Neural cell (in vitro differentiated cells): Measurements from ENCODE around the gene SLC5A9. TPM values are rescaled to one million over a fixed set of nuclear protein-coding genes. Genes with fewer than 3 reads are reported as not detected.

Experiments
- H2AFZ ChIP-seq: fragments of 200-600, 300-800 bp; sonication (generic), shearing (Covaris generic); 2 replicates; pipeline ENCODE4 v1.6.0; 2014; ENCODE audit warnings: low read depth, mild to moderate bottlenecking, antibody characterized with exemption, low read length, moderate library complexity
- H3F3A ChIP-seq: fragments of 200-600 bp; shearing (Covaris generic); 2 replicates; pipeline ENCODE4 v1.6.1; 2016; ENCODE audit warnings: mild to moderate bottlenecking, moderate library complexity, mixed read lengths, antibody characterized with exemption, low read length; ENCODE audit not compliant: insufficient read depth, poor library complexity, severe bottlenecking
- H3K27ac ChIP-seq: fragments of 200-600, 300-800 bp; sonication (generic), shearing (Covaris generic); 2 replicates; pipeline ENCODE4 v1.5.1; 2014; ENCODE audit warnings: mild to moderate bottlenecking, low read length, moderate library complexity
- H3K27me3 ChIP-seq: fragments of 300-800, 200-600 bp; sonication (generic), shearing (Covaris generic); 2 replicates; pipeline ENCODE4 v1.6.0; 2014; ENCODE audit warnings: mild to moderate bottlenecking, low read depth, low read length, moderate library complexity; ENCODE audit not compliant: insufficient read depth
- H3K36me3 ChIP-seq: fragments of 300-800, 200-600 bp; sonication (generic), shearing (Covaris generic); 2 replicates; pipeline ENCODE4 v1.5.1; 2014; ENCODE audit warnings: mild to moderate bottlenecking, antibody characterized with exemption, low read length, moderate library complexity; ENCODE audit not compliant: insufficient read depth
- H3K4me2 ChIP-seq: fragments of 300-800, 200-600 bp; sonication (generic), shearing (Covaris generic); 2 replicates; pipeline ENCODE4 v1.6.0; 2014; ENCODE audit warnings: mild to moderate bottlenecking, low read length
- H3K4me3 ChIP-seq: fragments of 300-800, 200-600 bp; sonication (generic), shearing (Covaris generic); 2 replicates; pipeline ENCODE4 v1.5.1; 2014; ENCODE audit warnings: mild to moderate bottlenecking, low read length, moderate library complexity
- H3K79me2 ChIP-seq: fragments of 200-600 bp; shearing (Covaris generic); replicated peaks from 2 replicates; pipeline ENCODE4 v1.6.0; 2014; ENCODE audit warnings: mild to moderate bottlenecking, low read length, moderate library complexity; ENCODE audit not compliant: insufficient read depth
- H3K9ac ChIP-seq: fragments of 300-800, 200-600 bp; sonication (generic), shearing (Covaris generic); 2 replicates; pipeline ENCODE4 v1.6.1; 2016; ENCODE audit warnings: mild to moderate bottlenecking, low read length, mixed read lengths
- H3K9me2 ChIP-seq: fragments of 200-600 bp; shearing (Covaris generic); 2 replicates; pipeline ENCODE4 v1.6.1; 2016; ENCODE audit warnings: mild to moderate bottlenecking, low read length, mixed read lengths; ENCODE audit not compliant: insufficient read depth
- H3K9me3 ChIP-seq: fragments of 200-600, 300-800 bp; sonication (generic), shearing (Covaris generic); 2 replicates; pipeline ENCODE4 v1.6.1; 2016; ENCODE audit warnings: mild to moderate bottlenecking, mixed run types, low read length, moderate library complexity, mixed read lengths
- H4K20me1 ChIP-seq: fragments of 200-600 bp; shearing (Covaris generic); 2 replicates; pipeline ENCODE4 v1.6.1; 2016; ENCODE audit warnings: mild to moderate bottlenecking, mixed run types; ENCODE audit not compliant: insufficient read depth
- CTCF ChIP-seq: fragments of 450-650 bp; IDR thresholded peaks from 2 replicates; pipeline ENCODE4 v1.5.1; 2014; ENCODE audit warnings: antibody characterized with exemption, mild to moderate bottlenecking, moderate library complexity; ENCODE audit not compliant: poor library complexity, severe bottlenecking
- EP300 ChIP-seq: fragments of 450-650 bp; conservative IDR thresholded peaks from 2 replicates; pipeline ENCODE4 v1.6.1; 2014; ENCODE audit warnings: antibody characterized with exemption, mild to moderate bottlenecking, moderate library complexity; ENCODE audit not compliant: poor library complexity, severe bottlenecking
- EZH2 ChIP-seq: fragments of 200-600, 300-800 bp; shearing (Covaris generic), sonication (generic); IDR thresholded peaks from 2 replicates; pipeline ENCODE4 v1.6.1; 2014; ENCODE audit warnings: antibody characterized with exemption, low read length, borderline replicate concordance, mild to moderate bottlenecking; ENCODE audit not compliant: insufficient read depth, poor library complexity, severe bottlenecking
- MXI1 ChIP-seq: fragments of 450-650 bp; conservative IDR thresholded peaks from 2 replicates; pipeline ENCODE4 v1.6.1; 2014; ENCODE audit warnings: antibody characterized with exemption, mild to moderate bottlenecking; ENCODE audit not compliant: poor library complexity, severe bottlenecking
- POLR2AphosphoS5 ChIP-seq: IDR thresholded peaks from 2 replicates; pipeline ENCODE4 v1.6.1; 2012
- RAD21 ChIP-seq: fragments of 450-650 bp; conservative IDR thresholded peaks from 2 replicates; pipeline ENCODE4 v1.6.1; 2014; ENCODE audit warnings: antibody characterized with exemption, mild to moderate bottlenecking, moderate library complexity
- REST ChIP-seq: IDR thresholded peaks from 2 replicates; pipeline ENCODE4 v1.6.1; 2012; ENCODE audit warnings: borderline replicate concordance
- SMC3 ChIP-seq: fragments of 450-650 bp; conservative IDR thresholded peaks from 2 replicates; pipeline ENCODE4 v1.6.1; 2014; ENCODE audit warnings: antibody characterized with exemption, mild to moderate bottlenecking, moderate library complexity; ENCODE audit not compliant: poor library complexity
- TAF1 ChIP-seq: IDR thresholded peaks from 2 replicates; pipeline ENCODE4 v1.6.1; 2012; ENCODE audit warnings: low read depth
- polyA plus RNA-seq: library from polyadenylated mRNA; depleted of rRNA; stranded (reverse); fragments of >200 nt; gene quantifications from 2 replicates; pipeline ENCODE4 v1.2.3, GENCODE V29; 2014

The SLC5A9 gene
- polyA plus RNA-seq, 1 donor from 2014 or later, result not detected

- no peaks in the 10 kb centered on the region for H3K36me3 ChIP-seq
- no peak overlapping the region for H3K27ac ChIP-seq
- H3K27me3 ChIP-seq, result no peaks in the 10 kb centered on the region
- peaks cover 8% of the 10 kb centered on the region for H3K9me3 ChIP-seq
- no peaks in the 10 kb centered on the region for H3F3A ChIP-seq
- TF ChIP-seq TAF1 (no peak), SMC3 (no peak), MXI1 (no peak), EZH2 (no peak), RAD21 (no peak), POLR2AphosphoS5 (no peak), REST (no peak), EP300 (no peak), CTCF (no peak)
- no peaks in the 10 kb centered on the region for H3K9me2 ChIP-seq
- no peaks in the 10 kb centered on the region for H4K20me1 ChIP-seq
- no peak overlapping the region for H3K9ac ChIP-seq
- H3K4me3 ChIP-seq, result no peak overlapping the region
- no peak overlapping the region for H2AFZ ChIP-seq
- no peaks in the 10 kb centered on the region for H3K79me2 ChIP-seq
- H3K4me2 ChIP-seq, result no peak overlapping the region
Observed at GRCh38 chr1:48190881-48191280, 31.6 kb upstream of the SLC5A9 start.

GRCh38 chr1:48194801-48195200 is 27.7 kb upstream of the SLC5A9 start:
- H3K79me2 ChIP-seq, result no peaks in the 10 kb centered on the region
- TF ChIP-seq EP300, result no peak
- no peak for TF ChIP-seq EZH2
- TF ChIP-seq TAF1, result no peak
- no peak for TF ChIP-seq REST
- no peak for TF ChIP-seq MXI1
- TF ChIP-seq SMC3, result no peak
- TF ChIP-seq POLR2AphosphoS5, result no peak
- H3K27ac ChIP-seq, result no peak overlapping the region

More at GRCh38 chr1:48194801-48195200, 27.7 kb upstream of the SLC5A9 start:
- Histone ChIP-seq H3K27me3 (no peaks in the 10 kb centered on the region), H3K4me2 (no peak overlapping the region), H4K20me1 (no peaks in the 10 kb centered on the region), H3F3A (no peaks in the 10 kb centered on the region), H3K36me3 (no peaks in the 10 kb centered on the region), H3K9me3 (no peaks in the 10 kb centered on the region), H2AFZ (no peak overlapping the region), H3K9me2 (no peaks in the 10 kb centered on the region), H3K4me3 (no peak overlapping the region), H3K9ac (no peak overlapping the region)
